Measurements from ENCODE around the gene HS2ST1.

DNA sequence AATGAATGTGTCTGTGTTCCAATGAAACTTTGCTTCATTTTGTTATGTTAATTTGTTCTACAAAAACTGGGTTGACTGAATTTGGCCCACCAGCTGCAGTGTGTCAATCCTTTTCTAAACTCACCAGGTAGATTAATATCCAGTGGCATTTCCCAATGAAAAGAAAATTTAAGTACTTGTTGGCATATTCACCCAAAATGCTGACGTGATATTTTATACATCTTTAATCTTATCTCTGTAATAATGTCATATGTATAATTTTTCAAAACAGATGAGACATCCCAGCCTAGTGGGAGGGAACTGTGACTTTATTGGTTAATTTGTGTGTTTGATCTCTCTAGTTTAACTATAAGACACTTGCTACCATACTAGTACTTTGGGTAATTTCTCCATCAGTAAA lies 8.6 kb upstream of the HS2ST1 start:
- TF ChIP-seq, protein P1, sequence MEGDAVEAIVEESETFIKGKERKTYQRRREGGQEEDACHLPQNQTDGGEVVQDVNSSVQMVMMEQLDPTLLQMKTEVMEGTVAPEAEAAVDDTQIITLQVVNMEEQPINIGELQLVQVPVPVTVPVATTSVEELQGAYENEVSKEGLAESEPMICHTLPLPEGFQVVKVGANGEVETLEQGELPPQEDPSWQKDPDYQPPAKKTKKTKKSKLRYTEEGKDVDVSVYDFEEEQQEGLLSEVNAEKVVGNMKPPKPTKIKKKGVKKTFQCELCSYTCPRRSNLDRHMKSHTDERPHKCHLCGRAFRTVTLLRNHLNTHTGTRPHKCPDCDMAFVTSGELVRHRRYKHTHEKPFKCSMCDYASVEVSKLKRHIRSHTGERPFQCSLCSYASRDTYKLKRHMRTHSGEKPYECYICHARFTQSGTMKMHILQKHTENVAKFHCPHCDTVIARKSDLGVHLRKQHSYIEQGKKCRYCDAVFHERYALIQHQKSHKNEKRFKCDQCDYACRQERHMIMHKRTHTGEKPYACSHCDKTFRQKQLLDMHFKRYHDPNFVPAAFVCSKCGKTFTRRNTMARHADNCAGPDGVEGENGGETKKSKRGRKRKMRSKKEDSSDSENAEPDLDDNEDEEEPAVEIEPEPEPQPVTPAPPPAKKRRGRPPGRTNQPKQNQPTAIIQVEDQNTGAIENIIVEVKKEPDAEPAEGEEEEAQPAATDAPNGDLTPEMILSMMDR (IDR thresholded peaks at IDR 0.05): no peak
- TF ChIP-seq EP300 (IDR thresholded peaks at IDR 0.05) (no peak), POLR2A (IDR thresholded peaks at IDR 0.05) (no peak)

All from sigmoid colon (tissue), 4 donors.